ENCODE results near the gene ZNF146.
"Not testable (repeated sequence)": the region's sequence is repeated elsewhere in the genome, so short reads cannot be mapped to it uniquely, and the experiment has no call there.

Gene ZNF146

DNA sequence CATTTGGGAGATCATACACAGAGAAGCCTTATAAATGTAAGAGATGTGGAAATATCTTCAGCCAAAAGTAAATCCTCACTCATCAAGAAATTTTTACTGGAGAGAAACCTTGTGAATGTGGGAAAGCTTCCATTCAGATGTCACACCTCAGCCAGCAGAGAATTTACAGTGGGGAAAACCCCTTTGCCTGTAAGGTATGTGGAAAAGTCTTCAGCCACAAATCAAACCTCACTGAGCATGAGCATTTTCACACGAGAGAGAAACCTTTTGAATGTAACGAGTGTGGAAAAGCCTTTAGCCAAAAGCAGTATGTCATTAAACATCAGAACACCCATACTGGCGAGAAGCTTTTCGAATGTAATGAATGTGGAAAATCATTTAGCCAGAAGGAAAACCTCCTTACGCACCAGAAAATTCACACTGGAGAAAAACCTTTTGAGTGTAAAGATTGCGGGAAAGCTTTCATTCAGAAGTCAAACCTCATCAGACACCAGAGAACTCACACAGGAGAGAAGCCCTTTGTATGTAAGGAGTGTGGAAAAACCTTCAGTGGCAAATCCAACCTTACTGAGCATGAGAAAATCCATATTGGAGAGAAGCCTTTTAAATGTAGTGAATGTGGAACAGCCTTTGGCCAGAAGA is 21.5 kb downstream of the ZNF146 start:
- DNase-seq, result no peak

GRCh38 chr19:36236946-36237310 is 22.0 kb downstream of the ZNF146 start:
- no peak for DNase-seq

- DNase-seq, result no peak
Observed at GRCh38 chr19:36244066-36244465, 29.2 kb downstream of the ZNF146 start.

- DNase-seq, result no peak
Observed at GRCh38 chr19:36245210-36246005, 30.5 kb downstream of the ZNF146 start.

DNA sequence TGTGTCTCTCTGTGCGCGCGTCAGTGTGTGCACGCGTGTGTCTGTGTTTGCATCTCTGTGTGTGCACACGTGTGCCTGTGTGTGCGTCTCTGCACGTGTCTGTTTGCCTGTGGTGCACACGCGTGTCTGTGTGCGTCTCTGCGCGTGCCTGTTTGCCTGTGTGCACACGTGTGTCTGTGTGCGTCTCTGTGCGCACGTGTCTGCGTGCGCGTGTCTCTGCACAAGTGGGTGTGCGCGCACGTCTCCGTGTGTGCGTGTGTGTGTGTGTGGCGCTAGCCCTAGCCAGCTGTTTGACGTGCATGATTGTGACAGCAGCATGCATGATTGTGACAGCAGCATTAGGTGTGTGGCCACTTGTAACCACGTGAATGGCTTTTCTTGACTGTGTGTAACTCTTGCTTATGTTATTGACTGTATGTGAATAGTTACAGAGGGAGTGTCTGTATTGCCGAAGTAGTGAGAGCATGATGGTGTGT is 31.1 kb downstream of the ZNF146 start:
- no peak for DNase-seq

DNA sequence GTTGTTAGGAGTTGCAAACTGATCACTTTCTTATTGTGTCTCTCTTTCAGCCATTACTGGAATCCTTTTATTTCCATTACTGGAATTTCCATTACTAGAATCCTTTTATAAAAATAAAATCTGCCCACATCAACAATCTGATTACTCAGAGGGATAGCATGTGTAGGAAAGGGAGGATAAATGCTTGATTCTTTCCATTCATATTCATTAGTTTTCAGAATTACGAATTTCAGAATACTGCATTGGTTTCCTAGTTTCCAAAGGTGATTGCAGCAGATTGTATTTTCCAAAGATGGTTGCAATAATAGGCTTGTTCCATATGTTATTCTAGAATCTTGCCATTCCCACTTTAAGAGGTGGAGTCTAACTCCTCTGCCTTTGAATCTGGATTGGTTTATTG is 37.1 kb downstream of the ZNF146 start:
- no peak for DNase-seq

- no peak for DNase-seq
Observed at GRCh38 chr19:36254848-36255247, 39.9 kb downstream of the ZNF146 start.

DNA sequence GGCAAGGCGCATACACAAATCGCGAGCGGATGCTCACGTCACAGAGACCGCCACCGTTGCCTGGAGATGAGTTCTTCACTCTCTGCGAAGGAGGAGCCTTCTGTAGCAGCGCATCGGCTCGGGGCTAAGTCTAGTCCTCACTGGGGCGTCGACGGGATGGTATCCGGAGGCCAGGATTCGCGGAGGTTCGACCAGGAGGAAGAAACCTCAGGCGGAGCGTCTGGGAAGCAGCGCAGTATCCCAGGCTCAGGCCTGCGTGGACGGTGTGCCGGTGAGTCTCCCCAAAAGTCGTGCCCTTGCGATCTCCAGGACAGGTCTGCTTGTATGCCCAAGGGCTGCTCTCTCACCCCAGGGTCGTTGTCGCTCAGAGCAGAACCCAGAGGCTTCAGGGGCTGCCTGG is 40.4 kb downstream of the ZNF146 start:
- DNase-seq, result no peak

DNA sequence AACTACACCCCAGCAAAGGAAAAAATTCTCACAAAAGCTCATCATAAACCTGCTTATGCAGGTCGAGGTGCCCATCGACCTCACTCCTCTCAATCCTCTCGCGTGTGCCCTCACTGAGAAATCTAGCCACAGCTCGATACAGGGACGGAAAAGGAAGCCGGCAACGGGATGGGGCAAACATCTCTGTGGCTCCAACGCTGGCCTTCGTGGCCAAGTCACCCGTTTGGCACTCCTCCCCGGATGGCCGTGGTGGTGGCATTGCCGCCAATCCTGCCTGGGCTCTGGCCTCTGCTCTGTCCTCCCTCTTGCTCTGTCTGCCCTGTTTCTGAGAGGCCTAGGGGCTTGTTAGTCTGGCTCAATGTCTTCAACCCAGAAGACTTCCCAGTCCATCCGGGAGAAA is 41.2 kb downstream of the ZNF146 start:
- DNase-seq, result no peak

- DNase-seq, result no peak
Observed at GRCh38 chr19:36256853-36257519, 42.1 kb downstream of the ZNF146 start.

GRCh38 chr19:36257520-36257876 is 42.6 kb downstream of the ZNF146 start:
- DNase-seq, result no peak

GRCh38 chr19:36258028-36258875 is 43.3 kb downstream of the ZNF146 start:
- no peak for DNase-seq

DNA sequence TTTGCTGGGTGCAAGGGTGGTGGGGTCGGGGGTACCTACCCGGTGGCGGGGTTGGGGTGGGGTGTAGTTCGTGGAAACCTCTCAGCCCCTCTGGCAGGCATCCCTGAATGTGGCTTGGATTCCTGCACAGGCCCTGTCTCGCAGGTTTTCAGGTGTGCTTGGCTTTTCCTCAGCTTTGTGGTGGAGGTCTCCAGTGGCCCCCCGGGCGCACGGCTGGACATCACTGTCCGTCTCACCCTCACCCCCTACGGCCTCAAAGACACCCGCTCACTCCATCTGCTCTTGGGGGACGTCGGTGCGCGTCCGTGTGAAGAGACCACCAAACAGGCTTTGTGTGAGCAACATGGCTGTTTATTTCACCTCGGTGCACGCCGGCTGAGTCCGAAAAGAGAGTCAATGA is 44.3 kb downstream of the ZNF146 start:
- no peak for DNase-seq

DNA sequence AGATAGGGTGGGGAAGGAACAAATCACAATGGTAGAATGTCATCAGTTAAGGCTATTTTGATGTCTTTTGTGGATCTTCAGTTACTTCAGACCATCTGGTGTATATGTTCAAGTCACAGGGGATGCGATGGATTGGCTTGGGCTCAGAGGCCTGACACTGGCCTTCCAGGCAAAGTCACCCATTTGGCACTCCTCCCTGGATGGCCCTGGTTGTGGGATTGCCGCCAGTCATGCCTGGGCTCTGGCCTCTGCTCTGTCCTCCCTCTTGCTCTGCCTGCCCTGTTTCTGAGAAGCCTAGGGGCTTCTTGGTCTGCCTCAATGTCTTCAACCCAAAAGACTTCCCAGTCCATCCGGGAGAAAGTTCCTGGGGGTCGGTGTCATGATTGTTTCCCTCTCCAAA is 50.2 kb downstream of the ZNF146 start:
- no peak for DNase-seq

DNA sequence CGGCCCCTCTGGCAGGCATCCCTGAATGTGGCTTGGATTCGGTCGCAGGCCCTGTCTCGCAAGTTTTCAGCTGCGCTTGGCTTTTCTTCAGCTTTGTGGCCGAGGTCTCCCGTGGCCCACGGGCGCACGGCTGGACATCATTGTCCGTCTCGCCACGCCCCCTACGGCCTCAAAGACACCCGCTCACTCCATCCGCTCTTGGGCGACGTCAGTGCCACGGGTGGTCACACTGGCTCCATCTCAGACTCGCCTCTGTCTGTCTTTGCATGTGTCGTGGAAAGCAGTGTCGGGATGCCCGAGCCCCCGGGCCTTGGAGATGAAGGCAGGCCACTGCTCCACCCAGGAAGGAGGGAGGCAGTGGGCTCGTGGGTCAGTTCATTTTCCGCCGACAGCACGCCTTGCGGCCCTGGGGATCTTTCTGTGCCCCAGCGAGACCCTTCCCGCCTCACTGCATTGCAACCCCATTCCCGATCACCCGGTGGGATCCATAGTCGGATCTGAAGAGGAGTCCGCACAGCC is 51.0 kb downstream of the ZNF146 start:
- DNase-seq, result no peak

- no peak for DNase-seq
Observed at GRCh38 chr19:36266375-36266961, 51.6 kb downstream of the ZNF146 start.

- no peak for DNase-seq
Observed at GRCh38 chr19:36267061-36267845, 52.3 kb downstream of the ZNF146 start.

DNA sequence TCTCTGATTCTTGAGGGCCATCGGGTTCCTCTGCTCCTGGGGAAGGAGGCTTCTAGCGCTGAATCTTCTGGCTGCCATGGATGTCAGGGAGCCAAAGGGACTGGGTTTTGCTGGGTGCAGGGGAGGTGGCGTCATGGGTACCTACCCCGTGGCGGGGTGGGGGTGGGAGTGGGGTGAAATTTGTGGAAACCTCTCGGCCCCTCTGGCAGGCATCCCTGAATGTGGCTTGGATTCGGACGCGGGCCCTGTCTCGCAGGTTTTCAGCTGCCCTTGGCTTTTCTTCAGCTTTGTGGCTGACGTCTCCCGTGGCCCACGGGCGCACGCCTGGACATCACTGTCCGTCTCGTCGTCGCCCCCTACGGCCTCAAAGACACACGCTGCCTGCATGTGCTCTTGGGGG is 53.2 kb downstream of the ZNF146 start:
- not testable (repeated sequence) for DNase-seq

GRCh38 chr19:36268591-36268990 is 53.7 kb downstream of the ZNF146 start:
- DNase-seq, result not testable (repeated sequence)

GRCh38 chr19:36269295-36269694 is 54.4 kb downstream of the ZNF146 start:
- DNase-seq, result not testable (repeated sequence)
